GM12874 (cell line): ENCODE results near the gene SLC5A3.

ENCODE experiments used
- CTCF ChIP-seq: IDR thresholded peaks from 2 replicates; pipeline ENCODE4 v1.5.1; 2011; ENCODE audit warnings: low read depth, mild to moderate bottlenecking, control low read depth, low read length, moderate library complexity; ENCODE audit not compliant: insufficient read depth

SLC5A3 gene

DNA sequence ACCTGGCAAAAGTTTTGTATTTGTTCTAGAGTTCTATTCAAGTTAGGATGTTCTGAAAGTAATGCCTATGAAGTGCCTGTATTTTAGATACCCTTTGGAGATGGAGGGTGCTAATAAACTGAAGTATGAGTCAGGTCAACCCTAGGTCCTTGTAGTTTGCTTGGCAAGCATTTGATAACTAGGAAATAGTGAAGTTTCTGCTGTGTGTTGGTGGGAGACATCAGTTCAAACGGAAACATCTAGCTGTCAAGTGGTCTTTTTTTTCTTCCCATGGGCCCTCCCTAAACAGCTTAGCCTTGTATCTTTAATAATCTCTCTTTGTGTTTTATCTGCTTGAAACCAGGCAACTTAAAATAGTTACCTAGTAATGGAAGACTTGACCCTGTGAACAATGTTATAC lies 4.5 kb downstream of the SLC5A3 start:
- TF ChIP-seq CTCF = no peak

DNA sequence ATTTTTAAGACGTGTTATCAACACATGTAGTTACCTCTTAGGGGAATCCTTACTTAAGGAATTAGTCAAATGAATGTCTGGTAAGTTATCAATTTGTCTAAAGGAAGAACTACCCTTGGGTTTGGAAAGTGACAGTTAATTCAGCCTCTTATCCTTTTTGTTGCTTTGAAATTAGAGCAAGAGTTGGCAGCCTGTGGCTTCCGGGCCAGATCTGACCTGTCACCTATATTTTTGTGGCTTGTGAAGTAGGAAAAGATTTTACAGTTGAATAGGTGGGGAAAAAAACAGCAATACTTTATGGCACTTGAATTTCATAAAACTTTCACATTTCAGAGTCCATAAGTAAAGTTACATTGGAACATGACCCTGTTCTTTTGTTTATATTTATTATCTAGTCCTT lies 5.5 kb downstream of the SLC5A3 start:
- no peak for TF ChIP-seq CTCF

DNA sequence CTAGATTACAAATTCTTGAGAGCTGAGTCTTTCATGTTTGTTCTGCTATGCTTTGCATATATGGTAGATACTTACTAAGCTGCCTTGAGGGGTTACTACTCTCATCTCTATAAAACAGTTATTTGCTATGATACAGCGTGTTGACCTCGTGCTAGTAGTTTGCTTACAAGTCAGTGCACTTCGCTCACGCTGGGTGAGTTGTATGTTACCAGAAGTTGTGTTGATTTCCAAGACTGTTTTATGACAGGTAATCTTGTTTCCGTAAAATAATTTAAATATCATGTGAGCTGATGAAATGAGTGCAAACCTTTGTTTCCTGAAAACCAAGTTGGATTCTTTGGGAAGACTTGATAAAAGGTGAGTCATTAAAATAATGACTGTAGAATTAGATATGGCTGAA lies 7.3 kb downstream of the SLC5A3 start:
- no peak for TF ChIP-seq CTCF

DNA sequence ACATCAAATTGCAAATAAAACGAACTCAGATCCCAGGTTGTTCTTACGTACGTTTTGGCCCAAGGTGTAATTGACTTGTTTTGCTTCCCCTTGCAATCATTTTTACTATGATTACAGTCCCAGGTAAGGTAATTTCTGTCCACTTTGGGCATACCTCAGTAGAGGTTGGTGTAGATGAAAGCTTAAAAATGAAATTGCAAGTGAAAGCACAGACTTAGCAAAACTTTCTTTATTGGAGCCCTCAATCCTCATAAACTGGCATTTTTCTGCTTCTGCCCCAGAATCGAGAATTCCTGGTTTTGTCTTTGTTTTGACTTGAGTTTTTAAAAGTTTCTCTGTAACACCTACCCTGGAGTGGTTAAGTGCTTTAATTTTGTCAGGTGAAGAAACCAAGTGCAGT lies 9.4 kb downstream of the SLC5A3 start:
- TF ChIP-seq CTCF = no peak

DNA sequence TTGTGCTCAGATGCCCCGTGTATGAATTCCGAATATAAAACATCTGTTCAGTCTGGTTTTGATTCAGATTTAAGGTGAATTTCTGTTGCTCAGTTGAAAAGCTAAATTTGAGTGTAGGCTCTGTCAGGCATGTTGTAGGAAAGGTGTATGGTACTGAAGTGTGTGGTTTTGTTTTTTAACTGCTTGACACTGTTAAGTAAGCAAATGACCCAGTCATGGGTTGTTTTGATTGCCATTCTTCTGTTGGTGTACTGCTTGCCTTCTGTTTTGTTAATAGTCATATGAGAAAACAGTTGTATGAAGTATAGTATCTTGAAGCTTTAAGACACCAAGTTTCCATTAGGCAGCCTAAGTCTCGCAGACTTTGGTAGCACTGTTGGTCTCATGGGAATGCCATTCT lies 10.0 kb downstream of the SLC5A3 start:
- TF ChIP-seq CTCF = no peak

DNA sequence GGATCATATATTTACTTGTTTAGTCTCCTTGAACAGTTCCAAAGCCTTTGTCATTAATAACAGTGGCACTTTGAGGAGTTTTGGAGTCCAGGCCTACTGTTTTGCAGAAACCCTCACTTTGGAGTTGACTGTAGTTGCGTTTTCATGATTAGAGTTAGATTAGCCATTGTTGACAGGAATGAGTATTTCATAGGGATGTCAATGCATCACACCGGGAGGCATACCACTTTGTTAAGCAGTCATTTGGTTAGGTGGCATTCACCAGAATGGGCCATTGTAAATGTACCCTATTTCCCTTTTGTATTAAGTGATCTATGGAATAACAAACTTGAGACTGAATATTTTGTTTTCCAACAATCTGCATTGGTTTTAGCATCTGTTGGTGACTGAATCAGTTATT lies 11.8 kb downstream of the SLC5A3 start:
- no peak for TF ChIP-seq CTCF

GRCh38 chr21:34086887-34087306 lies 13.5 kb downstream of the SLC5A3 start:
- no peak for TF ChIP-seq CTCF

GRCh38 chr21:34088752-34089151 lies 15.4 kb downstream of the SLC5A3 start:
- TF ChIP-seq CTCF = no peak
